Body of pancreas (tissue), 4 donors: ENCODE data around the gene KCNE4. TPM values are rescaled to one million over a fixed set of nuclear protein-coding genes. Genes with fewer than 3 reads are reported as not detected.

Experiments
- ATAC-seq: fragments of 150-250 bp; one replicate; pipeline ENCODE4 v1.9.1; 2016
- DNase-seq, 4 donors: peaks; one replicate each; pipeline ENCODE4 v3.0.0-alpha.2; 2019
- H3K27ac ChIP-seq, 4 donors: fragments of 200-600 bp; sonication (generic); 1 replicate in 3 of 4; 2 replicates in 1 of 4; pipeline versions ENCODE4 v1.5.1 to v1.6.1; 2016 to 2019; ENCODE audit warnings: mild to moderate bottlenecking in 1 of 4, mixed read lengths in 1 of 4, moderate library complexity in 1 of 4
- H3K27me3 ChIP-seq, 2 donors: fragments of 200-600 bp; sonication (generic); one replicate each; pipeline ENCODE4 v1.6.0; 2016; ENCODE audit warnings: mild to moderate bottlenecking in 1 of 2
- H3K36me3 ChIP-seq, 2 donors: fragments of 200-600 bp; sonication (generic); replicated peaks in 1 of 2; 2 replicates each; pipeline ENCODE4 v1.5.1; 2016; ENCODE audit warnings: low read depth in 2 of 2; ENCODE audit not compliant: insufficient read depth in 1 of 2
- H3K4me1 ChIP-seq: fragments of 200-600 bp; sonication (generic); one replicate; pipeline ENCODE4 v1.6.0; 2016
- H3K4me3 ChIP-seq, 2 donors: fragments of 200-600 bp; sonication (generic); 1 replicate in 1 of 2; 2 replicates in 1 of 2; pipeline ENCODE4 v1.5.1; 2016 to 2019
- H3K9me3 ChIP-seq, 3 donors: fragments of 200-600 bp; sonication (generic); 1 replicate in 2 of 3; 2 replicates in 1 of 3; pipeline ENCODE4 v1.5.1; 2016
- CTCF ChIP-seq, 7 experiments: fragments of 450-650 bp in 4 of 7; fragments of 200-600 bp in 3 of 7; sonication (generic) in 3 of 7; IDR thresholded peaks; one replicate each; pipeline ENCODE4 v1.5.1; 2016 to 2019; ENCODE audit warnings: antibody characterized with exemption in 7 of 7
- POLR2A ChIP-seq, 3 donors: fragments of 450-650 bp; IDR thresholded peaks; one replicate each; pipeline ENCODE4 v1.6.1; 2016; ENCODE audit warnings: antibody characterized with exemption in 3 of 3, mild to moderate bottlenecking in 2 of 3
- WGBS, 2 donors: methylation state at CpG; one replicate each; pipeline ENCODE4 v1.1.5; 2017; 5-methylcytosine and 5-hydroxymethylcytosine counted together
- intact Hi-C: fragments of 100-400 bp; cut with DNase I; formaldehyde crosslinking; loops from one replicate; pipeline ENCODE4 v1.15.1; 2023
- total RNA-seq, 2 donors: library from RNA; depleted of rRNA; stranded (reverse); fragments of >200 nt; gene quantifications; one replicate each; pipeline ENCODE4 v1.1.0, GENCODE V29; 2016

Gene KCNE4
- total RNA-seq, 2 donors from 2014 or later = 3.9 to 4.6 TPM

GRCh38 chr2:223043164-223043941, 8.6 kb upstream of the KCNE4 start:
- TF ChIP-seq CTCF (IDR thresholded peaks at IDR 0.05) (no peak), POLR2A (IDR thresholded peaks at IDR 0.05) (no peak)
- no peaks in the 10 kb centered on the region for H3K9me3 ChIP-seq
- H3K4me1 ChIP-seq = peaks cover 7% of the 10 kb centered on the region
- H3K36me3 ChIP-seq = no peaks in the 10 kb centered on the region
- H3K27me3 ChIP-seq = no peaks in the 10 kb centered on the region
- intact Hi-C loops = no loop called here
- ATAC-seq (no peak), DNase-seq (no peak)
- WGBS, 2 donors = 79 to 80% methylated on average over 7 of the region's 7 CpGs
- H3K27ac ChIP-seq = no peak overlapping the region
- H3K4me3 ChIP-seq = no peak overlapping the region

DNA sequence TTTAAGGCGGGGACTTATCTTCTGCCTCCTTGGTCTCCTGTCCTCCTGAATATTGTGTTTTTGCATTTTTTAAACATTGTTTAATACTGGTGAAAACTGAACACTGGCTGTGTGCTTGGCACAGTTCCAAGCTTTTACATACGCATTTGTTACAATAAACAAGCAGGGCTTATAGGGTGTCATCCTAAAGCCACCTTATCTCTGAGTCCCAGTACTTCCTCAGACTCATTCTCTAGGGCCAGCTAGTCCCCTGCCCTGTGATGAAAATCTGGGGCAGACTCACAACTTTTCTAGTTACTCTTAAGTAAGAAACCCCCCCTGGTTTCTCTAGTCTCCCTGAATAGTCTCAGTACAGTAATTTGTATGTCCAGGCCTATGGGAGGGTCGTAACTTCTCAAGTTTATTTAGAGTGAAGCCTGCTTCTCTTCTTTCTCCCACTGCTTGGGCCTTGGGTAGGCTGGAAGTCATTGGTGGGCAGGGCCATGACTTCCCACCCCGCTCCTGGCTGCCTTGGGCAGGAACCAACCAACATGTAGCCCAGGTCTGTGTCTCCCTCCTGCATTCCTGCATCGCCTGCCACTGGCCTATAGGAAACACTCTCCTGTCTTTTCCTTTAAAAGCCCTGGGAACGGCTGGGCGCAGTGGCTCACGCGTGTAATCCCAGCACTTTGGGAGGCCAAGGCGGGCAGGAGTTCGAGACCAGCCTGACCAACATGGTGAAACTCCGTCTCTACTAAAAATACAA, 7.7 kb upstream of the KCNE4 start:
- TF ChIP-seq CTCF (IDR thresholded peaks at IDR 0.05) (no peak), POLR2A (IDR thresholded peaks at IDR 0.05) (no peak)
- H3K4me3 ChIP-seq = no peak overlapping the region
- peaks cover 7% of the 10 kb centered on the region for H3K4me1 ChIP-seq
- ATAC-seq (no peak), DNase-seq (no peak)
- intact Hi-C loops = no loop called here
- H3K9me3 ChIP-seq = no peaks in the 10 kb centered on the region
- no peak overlapping the region for H3K27ac ChIP-seq
- H3K27me3 ChIP-seq = no peaks in the 10 kb centered on the region
- WGBS, 2 donors = 89 to 94% methylated on average over 12 of the region's 12 CpGs
- no peaks in the 10 kb centered on the region for H3K36me3 ChIP-seq

- ATAC-seq (no peak), DNase-seq (no peak)
- no peak for TF ChIP-seq POLR2A (IDR thresholded peaks at IDR 0.05)
- TF ChIP-seq CTCF (IDR thresholded peaks at IDR 0.05) = no peak
- Histone ChIP-seq H3K27me3 (no peaks in the 10 kb centered on the region), H3K4me1 (peaks cover 7% of the 10 kb centered on the region), H3K9me3 (no peaks in the 10 kb centered on the region), H3K36me3 (no peaks in the 10 kb centered on the region), H3K4me3 (no peak overlapping the region), H3K27ac (no peak overlapping the region)
- intact Hi-C loops = no loop called here
- 85 to 96% methylated on average over 5 of the region's 5 CpGs for WGBS, 2 donors
These were observed 6.9 kb upstream of the KCNE4 start for GRCh38 chr2:223044916-223045700.

- Histone ChIP-seq H3K36me3 (no peaks in the 10 kb centered on the region), H3K4me3 (no peak overlapping the region), H3K27me3 (no peaks in the 10 kb centered on the region), H3K27ac (no peak overlapping the region), H3K9me3 (no peaks in the 10 kb centered on the region), H3K4me1 (peaks cover 6% of the 10 kb centered on the region)
- TF ChIP-seq CTCF (IDR thresholded peaks at IDR 0.05) = no peak
- TF ChIP-seq POLR2A (IDR thresholded peaks at IDR 0.05) = no peak
- intact Hi-C loops = no loop called here
- ATAC-seq (no peak), DNase-seq (no peak)
- WGBS, 2 donors = 65 to 98% methylated on average over 2 of the region's 2 CpGs
These were observed 5.4 kb upstream of the KCNE4 start for GRCh38 chr2:223046470-223047040.
